CD4-positive, alpha-beta T cell treated with Interleukin-15 for 1 hour (primary cell): ENCODE results near the gene CCDC40.
"Not testable (repeated sequence)": the region's sequence is repeated elsewhere in the genome, so short reads cannot be mapped to it uniquely, and the experiment has no call there.

Experiments used
- DNase-seq: peaks from one replicate; pipeline ENCODE4 v3.0.0-alpha.2; 2020

Gene CCDC40

GRCh38 chr17:80087346-80088265, 51.2 kb downstream of the CCDC40 start:
- no peak for DNase-seq

DNA sequence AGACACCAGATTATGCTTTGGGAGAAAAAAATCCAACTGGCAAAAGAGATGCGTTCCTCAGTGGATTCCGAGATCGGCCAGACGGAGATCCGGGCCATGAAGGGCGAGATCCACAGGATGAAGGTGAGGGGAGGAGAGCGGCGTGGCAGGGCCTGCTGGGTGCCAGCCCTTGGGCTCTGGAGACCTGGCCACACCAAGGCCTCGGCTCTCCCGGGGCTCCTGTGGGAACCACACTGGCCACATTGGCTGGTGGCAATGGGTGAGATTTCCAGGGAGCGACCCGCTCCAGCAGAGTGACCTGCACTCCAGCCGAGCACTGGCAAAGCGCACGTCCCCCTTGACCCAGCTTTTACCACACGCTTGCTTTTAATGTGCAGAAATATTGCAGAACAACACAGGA, 53.3 kb downstream of the CCDC40 start:
- no peak for DNase-seq

DNA sequence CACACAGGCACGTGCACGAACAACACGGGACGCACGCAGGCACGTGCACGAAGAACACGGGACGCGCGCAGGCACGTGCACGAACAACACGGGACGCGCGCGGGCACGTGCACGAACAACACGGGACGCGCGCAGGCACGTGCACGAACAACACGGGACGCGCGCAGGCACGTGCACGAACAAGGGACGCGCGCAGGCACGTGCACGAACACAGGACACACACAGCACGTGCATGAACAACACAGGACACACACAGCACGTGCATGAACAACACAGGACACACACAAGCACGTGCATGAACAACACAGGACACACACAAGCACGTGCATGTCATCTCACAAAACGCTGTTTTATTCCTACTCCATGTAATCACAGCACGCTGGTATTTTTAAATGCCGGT, 53.7 kb downstream of the CCDC40 start:
- DNase-seq = not testable (repeated sequence)

DNA sequence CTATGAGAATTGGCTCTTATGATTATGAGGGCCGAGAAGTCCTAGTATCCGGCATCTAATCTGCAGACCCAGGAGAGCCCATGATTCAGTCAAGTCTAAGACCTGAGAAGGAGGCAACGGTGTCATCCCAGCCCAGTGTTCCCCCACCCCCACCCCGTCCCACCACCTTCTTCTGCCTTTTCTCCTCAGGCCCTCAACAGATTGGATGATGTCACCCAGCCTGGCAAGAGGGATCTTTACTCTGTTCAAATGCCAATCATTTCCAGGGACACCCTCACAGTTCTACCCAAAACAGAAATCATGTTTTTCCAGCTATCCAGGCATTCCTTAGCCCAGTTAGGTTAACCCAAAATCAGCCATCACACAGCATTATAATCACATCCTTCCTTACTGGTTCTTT, 54.9 kb downstream of the CCDC40 start:
- no peak for DNase-seq

- peak; percentile 50 for DNase-seq
These were observed 56.5 kb downstream of the CCDC40 start for GRCh38 chr17:80092959-80093358.

GRCh38 chr17:80095038-80095843, 58.8 kb downstream of the CCDC40 start:
- no peak for DNase-seq

GRCh38 chr17:80095844-80096475, 59.5 kb downstream of the CCDC40 start:
- no peak for DNase-seq

DNA sequence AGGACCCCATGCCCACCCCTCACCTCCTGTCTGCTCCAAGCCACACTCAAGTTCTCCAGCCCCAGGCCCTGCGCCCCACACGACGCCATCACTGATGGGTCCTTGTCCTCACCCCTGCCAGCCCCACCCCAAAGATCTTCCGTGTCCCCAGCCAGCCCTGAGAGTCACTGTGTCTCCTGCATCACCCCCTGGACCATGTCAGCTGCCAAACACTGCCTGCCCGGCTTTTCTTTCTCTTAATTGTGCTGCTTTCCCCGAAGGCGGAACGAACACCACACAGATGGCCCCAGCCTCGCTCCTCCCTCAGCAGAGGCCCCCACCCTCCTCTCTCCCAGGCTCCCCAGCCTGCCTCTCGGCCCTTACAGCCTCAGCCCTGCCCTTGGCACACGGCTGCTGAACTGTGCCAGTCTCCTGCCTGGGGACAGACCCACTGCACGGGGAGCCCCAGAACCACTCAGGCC, 60.1 kb downstream of the CCDC40 start:
- no peak for DNase-seq

DNA sequence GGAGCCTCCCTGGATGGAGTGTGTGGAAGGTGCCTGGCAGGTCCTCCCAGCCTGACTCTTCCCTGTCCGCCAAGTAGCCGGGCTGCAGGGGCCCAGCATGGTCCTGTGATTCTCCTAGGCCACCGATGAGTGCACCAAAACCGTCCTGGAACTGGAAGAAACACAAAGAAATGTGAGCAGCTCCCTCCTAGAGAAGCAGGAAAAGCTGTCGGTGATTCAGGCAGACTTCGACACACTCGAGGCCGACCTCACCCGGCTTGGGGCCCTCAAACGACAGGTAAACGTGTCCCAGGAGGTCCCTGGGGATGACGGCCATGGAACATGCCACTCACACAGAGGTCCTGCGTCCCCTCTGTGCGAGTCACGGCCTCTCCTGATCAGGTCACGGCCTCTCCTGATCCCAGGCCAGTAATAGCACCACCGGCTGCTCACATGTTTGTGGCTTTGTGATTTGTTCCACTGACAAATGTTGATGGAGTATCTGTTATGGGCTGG, 60.7 kb downstream of the CCDC40 start:
- DNase-seq = no peak

GRCh38 chr17:80097844-80098691, 61.6 kb downstream of the CCDC40 start:
- no peak for DNase-seq

DNA sequence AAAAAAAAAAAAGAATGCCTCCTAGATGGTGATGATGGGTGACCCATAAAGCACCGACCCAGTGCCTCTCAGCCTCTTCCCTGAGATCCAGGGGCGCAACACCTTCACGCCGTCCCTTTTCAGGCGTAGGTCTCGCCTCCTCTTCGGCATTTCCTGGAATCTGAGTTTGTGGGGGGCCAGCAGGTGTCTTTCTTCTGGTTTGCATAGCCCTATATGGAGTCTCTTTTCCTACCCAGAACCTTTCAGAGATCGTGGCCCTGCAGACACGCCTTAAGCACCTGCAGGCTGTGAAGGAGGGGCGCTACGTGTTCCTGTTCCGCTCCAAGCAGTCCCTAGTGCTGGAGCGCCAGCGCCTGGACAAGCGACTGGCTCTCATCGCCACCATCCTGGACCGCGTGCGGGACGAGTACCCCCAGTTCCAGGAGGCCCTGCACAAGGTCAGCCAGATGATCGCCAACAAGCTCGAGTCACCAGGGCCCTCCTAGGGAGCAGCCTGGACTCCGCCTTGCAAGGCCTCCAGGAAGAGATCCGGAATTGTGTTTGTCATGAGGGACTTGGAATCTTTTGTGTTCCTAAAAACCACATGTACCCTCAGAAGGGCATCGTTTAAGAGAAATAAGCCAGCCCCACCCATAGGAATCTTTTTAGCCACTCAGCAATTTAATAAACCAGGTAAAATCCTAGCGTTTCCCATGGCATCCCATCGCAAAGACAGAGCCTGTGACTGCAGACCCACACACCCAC, 63.0 kb downstream of the CCDC40 start:
- no peak for DNase-seq

GRCh38 chr17:80100035-80100323, 63.5 kb downstream of the CCDC40 start:
- DNase-seq = no peak

DNA sequence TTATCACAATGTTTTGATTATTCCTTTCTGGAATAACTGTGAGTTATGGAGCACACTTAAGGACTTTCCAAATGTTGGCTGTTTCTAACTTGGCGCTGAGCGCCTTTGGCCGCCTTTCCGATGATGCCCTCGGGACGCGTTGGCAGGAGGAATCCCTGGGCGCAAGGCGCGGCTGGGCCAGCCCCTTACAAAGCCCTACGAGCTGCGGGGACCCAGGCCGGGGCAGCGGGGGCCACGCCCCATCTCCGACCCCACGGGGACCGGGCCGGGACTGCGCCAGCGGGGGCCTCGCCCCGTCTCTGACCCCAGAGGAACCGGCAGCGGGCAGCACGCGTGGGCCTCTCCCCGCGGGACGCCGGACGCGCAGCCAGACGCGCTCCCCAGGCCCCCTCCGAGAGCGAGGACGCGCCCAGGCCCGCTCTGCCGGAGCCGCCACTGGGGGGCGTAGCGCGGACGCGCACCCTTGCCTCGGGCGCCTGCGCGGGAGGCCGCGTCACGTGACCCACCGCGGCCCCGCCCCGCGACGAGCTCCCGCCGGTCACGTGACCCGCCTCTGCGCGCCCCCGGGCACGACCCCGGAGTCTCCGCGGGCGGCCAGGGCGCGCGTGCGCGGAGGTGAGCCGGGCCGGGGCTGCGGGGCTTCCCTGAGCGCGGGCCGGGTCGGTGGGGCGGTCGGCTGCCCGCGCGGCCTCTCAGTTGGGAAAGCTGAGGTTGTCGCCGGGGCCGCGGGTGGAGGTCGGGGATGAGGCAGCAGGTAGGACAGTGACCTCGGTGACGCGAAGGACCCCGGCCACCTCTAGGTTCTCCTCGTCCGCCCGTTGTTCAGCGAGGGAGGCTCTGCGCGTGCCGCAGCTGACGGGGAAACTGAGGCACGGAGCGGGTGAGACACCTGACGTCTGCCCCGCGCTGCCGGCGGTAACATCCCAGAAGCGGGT, 64.8 kb downstream of the CCDC40 start, which contains the start of gene GAA:
TSS of gene GAA (plus strand) at position 571 of the 935 bp plus-strand sequence. CDS start 3,006 bp downstream, outside the sequence.
- peak; percentile 88 for DNase-seq

GRCh38 chr17:80101946-80102663, 65.7 kb downstream of the CCDC40 start:
- peak; percentile 29 for DNase-seq

- DNase-seq = no peak
These were observed 66.4 kb downstream of the CCDC40 start for GRCh38 chr17:80102664-80103448.

- no peak for DNase-seq
These were observed 67.1 kb downstream of the CCDC40 start for GRCh38 chr17:80103449-80104085.

DNA sequence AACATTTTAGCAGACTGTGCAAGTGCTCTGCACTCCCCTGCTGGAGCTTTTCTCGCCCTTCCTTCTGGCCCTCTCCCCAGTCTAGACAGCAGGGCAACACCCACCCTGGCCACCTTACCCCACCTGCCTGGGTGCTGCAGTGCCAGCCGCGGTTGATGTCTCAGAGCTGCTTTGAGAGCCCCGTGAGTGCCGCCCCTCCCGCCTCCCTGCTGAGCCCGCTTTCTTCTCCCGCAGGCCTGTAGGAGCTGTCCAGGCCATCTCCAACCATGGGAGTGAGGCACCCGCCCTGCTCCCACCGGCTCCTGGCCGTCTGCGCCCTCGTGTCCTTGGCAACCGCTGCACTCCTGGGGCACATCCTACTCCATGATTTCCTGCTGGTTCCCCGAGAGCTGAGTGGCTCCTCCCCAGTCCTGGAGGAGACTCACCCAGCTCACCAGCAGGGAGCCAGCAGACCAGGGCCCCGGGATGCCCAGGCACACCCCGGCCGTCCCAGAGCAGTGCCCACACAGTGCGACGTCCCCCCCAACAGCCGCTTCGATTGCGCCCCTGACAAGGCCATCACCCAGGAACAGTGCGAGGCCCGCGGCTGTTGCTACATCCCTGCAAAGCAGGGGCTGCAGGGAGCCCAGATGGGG, 68.0 kb downstream of the CCDC40 start:
- no peak for DNase-seq

DNA sequence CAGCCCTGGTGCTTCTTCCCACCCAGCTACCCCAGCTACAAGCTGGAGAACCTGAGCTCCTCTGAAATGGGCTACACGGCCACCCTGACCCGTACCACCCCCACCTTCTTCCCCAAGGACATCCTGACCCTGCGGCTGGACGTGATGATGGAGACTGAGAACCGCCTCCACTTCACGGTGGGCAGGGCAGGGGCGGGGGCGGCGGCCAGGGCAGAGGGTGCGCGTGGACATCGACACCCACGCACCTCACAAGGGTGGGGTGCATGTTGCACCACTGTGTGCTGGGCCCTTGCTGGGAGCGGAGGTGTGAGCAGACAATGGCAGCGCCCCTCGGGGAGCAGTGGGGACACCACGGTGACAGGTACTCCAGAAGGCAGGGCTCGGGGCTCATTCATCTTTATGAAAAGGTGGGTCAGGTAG, 68.5 kb downstream of the CCDC40 start:
- DNase-seq = no peak
